KG1 (cell line): ENCODE data around the gene TMEM161A.
A peak's percentile ranks its signal among the peaks of the same experiment; 100 is the strongest.
"Not testable (repeated sequence)": the region's sequence is repeated elsewhere in the genome, so short reads cannot be mapped to it uniquely, and the experiment has no call there.

ENCODE experiments used
- DNase-seq: peaks from one replicate; lab custom pipeline; 2025; lab: John Stamatoyannopoulos, UW

The TMEM161A gene

DNA sequence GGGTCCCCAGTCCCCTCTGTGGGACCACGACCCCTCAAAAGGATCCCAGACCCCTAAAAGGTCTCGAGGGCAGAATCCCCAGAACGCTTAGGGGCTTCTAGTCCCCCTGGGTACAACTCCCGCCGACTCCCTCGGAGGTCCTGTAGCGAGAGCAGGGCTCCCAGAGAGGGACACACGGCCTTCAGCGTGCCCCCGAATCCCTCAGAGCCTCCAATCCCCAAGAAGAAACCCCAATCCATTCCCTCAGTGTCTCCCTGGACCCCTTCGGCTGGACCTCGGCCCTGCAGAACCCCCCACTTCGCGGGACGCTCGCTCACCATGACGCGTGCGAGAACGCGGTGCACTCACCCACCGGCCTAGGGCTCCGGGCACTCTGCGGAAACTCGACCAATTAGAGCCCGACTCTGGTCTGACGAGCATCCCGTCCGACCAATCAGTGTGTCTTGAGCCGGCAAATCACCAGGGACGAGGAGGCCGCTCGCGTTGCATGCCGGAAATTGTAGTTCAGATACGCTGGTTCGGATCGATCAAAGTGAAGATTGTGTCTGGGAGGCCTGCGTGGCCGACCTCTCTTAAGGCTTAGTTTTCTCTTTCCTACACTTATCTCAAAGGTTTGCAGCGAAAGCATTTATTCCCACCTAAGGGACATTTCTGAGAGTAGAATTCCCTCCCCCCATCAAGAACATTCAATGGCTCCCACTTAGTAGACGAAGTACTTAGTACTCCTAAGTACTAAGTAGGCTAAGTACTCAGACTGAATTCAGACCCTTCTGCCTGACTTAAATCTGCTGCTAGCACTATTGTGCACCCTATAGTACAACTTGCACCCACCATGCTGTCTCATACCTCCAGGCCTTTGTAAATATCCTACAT is at the start of gene TMEM161A:
Gene TMEM161A (minus strand): TSS at position 370 of the 873 bp plus-strand sequence. CDS start 50 bp downstream, at position 320.
- DNase-seq: peak; percentile 91

DNA sequence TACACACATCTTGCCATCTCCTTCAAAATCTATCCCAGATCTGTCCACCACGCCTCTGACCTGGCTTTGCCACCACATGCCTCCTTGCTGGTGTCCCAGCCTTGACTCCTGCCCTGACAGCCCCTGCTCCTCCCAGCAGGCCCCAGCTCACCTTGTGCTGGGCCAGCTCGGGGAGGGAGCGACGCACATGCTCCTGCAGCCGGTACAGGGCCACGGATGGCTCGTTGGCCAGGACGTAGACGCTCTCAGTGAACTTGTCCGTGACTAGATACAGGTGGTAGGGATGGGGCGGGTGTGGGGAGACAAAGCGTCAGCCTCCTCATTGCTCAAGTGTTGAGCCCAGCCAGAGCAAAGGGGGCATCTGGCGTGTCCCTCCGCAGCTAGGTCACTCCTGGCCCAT is 48.5 kb upstream of the TMEM161A start:
- no peak for DNase-seq

DNA sequence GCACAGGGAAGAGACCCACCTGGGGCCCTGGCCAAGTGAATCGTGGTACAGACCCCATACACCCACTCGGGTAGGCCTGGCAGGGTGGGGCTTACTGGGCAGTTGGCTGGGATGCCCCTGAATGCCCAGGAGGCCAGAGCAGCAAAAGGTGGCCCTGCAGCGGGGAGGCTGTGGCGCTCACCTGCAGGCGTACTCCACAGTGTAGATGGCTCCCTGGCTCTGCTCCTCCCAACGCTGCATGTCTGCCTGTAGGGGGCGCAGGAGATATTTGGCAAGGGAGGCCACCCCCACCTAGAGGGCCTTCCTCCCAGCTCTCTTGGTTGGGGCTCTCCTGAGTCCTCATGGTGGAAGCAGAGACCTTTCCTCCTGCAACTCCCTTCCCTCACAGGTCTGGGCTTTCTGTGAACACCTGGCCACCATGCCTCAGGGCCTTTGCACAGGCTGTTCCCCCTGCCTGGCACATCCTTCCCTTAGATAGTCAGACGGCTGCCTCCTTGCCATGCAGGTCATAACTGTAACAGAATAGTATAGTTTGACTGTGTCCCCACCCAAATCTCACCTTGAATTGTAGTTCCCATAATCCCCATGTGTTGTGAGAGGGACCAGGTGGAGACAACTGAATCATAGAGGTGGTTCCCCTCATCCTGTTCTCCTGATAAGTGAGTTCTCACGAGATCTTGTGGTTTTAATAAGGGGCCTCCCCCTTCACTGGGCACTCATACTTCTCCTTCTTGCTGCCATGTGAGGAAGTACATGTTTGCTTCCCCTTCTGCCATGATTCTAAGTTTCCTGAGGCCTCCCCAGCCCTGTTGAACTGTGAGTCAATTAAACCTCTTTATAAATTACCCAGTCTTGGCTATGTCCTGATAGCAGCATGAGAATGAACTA is 47.8 kb upstream of the TMEM161A start:
- peak; percentile 26 for DNase-seq

DNA sequence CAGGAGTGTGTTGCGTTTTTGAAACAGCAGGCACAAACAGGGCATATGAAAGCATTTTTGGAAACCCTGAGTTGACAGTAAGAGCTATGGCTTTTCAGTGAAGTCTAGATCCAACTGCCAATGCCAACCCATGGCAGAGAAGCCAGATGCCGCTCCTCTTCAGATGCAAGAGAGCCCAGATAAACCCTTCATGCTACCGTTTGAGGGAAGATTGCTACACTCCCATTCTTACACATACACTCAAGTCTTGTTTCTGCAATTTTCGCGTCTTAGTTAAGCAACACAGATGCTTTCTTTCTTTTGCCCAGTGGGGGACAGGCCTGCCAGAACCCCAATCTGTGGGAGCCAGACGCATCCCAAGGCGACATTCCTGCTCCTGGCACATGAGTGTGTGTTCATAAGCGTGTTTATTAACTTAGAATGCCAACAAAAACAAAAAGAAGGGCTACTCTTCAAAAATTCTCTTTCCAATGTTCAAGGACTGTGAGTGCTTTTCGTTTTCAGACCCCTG is 43.3 kb upstream of the TMEM161A start:
- DNase-seq: no peak

DNA sequence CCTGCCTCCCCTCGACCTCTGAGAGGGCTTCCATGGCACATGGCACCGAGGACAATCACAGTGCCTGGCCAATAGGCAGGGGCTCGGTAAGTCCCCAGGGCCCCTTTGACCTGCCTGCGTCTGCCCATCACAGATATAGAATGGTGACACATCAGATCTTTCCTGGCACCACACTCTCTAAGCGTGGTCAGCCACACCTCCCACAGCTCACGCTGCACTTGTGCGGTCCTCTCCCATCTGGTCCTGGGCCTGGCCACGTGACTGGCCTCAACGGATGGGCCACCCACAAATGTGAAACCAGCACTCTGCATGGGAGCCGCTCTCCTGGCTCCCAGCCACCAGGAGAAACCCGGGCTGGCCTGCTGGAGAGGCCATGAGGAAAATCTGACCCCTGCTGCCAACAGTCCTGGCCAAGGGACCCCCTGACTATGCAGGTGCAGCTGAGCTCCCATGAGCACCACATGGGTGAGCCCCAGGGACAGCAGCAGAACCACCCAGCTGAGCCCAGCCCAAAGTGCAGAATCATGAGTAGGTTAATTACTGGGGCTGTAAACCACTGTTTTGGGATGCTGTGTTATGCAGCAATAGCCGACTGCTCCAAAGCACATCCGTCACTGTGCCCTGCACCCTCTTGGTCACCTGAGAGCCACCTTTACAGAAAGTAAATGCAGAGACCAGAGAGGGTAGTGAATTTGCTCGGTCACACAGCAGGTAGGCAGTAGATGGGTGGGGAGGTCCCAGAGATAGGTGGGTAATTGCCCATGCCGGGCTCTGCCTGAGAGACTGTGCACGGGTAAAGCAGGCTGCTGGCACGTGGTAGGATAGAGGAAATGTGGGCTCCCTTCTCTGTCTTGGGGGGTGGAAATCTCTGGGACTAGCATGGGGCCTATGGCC is 41.5 kb upstream of the TMEM161A start:
- no peak for DNase-seq

DNA sequence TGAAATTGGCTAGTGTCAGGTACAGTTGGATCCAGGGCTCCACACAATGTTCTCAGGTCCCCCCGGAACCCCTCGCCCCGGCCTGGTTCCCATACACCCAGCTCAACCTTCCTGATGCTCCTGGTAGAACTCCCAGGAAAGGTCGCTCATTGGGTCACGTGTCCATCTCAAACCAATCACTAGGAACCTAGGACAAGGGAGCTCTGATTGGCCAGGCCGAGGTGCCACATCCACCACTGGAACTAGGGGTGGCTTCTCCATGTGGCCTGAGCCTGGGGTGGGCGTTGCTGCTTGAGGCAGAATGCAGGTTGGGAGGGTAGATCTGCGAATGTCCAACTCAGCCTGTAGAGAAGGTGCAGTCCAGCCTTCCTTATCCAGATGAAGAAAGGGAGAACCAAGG is 38.7 kb upstream of the TMEM161A start:
- DNase-seq: no peak

DNA sequence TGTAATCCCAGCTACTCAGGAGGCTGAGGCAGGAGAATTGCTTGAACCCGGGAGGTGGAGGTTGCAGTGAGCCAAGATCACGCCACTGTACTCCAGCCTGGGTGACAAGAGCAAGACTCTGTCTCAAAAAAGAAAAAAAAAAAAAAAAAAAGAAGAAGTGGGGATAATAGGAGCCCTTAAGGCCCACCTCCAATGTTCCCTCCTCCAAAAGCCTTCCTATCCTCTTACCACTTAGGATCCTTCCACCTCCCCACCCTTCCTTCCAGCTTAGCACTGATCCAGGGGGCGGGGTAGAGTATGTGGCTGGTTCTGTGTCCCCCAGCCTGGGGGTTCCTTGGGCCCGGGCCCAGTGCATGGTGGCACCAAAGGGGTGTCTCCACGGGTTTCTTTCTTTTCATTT is 35.0 kb upstream of the TMEM161A start:
- DNase-seq: not testable (repeated sequence)

DNA sequence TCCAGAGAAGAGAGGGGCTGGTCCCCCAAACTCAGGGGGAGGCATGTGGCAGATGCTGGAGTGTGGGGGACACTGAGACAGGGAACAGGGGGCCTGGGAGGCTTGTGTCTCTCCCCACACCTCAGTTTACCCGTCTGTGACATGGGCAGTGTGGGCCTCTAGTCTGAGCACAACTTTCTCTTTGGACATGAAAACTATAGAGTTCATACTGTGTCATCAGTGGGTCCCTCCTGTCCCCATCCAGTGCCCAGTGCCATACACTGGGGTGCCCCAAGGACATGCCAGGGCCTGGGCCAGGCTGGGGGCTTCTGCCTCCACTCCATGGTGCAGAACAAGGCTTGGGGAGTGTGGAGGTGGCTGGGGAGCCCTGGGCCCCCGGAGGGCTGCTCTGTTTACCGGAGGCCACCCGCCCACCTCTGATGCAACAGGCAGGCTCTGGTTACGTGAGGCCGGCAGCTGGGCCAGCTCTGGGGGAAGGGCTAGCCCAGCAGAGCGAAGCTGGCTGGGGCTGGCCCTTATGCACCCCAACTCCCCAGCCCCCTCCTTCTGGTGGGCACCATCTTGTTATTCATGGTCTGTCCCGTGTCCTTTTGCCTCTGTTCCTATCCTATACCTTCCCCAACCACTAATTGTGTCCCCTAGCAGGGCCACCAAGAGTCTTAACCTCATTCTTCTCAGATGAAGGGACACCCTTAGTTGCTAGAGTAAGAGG is 33.7 kb upstream of the TMEM161A start:
- DNase-seq: no peak

DNA sequence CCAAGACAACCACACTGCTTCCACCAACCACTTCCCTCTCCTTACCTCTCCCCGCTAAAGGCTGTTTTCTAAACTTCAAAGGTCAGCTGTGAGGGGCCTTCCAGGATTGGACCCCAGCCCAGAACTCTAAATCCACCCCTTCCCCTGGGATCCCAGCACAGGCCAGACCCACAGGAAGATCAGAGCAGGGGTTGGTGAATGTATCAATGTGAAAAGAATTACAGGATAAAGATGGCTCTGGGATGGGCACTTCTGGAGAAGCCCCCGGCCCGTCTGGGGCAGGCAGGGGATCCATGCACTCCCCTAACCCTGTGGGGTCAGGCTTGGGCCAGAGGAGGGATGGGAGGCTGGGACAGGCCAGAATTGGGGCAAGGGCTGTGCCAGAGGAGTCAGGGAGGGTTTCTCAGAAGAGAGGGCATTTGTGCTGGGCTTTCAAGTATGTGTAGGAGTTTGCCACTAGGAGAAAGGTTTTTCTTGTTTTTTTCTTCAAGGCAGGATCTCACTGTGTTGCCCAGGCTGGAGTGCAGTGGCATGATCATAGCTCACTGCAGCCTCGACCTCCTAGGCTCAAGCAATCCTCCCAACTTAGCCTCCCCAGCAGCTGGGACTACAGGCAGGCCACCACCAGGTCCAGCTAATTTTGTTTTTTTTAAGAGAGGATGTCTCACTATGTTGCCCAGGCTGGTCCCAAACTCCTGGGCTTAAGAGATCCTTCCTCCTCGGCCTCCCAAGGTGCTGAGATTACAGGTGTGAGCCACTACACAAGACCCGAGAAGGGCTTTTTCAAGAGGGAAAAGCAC is 32.8 kb upstream of the TMEM161A start:
- DNase-seq: no peak

DNA sequence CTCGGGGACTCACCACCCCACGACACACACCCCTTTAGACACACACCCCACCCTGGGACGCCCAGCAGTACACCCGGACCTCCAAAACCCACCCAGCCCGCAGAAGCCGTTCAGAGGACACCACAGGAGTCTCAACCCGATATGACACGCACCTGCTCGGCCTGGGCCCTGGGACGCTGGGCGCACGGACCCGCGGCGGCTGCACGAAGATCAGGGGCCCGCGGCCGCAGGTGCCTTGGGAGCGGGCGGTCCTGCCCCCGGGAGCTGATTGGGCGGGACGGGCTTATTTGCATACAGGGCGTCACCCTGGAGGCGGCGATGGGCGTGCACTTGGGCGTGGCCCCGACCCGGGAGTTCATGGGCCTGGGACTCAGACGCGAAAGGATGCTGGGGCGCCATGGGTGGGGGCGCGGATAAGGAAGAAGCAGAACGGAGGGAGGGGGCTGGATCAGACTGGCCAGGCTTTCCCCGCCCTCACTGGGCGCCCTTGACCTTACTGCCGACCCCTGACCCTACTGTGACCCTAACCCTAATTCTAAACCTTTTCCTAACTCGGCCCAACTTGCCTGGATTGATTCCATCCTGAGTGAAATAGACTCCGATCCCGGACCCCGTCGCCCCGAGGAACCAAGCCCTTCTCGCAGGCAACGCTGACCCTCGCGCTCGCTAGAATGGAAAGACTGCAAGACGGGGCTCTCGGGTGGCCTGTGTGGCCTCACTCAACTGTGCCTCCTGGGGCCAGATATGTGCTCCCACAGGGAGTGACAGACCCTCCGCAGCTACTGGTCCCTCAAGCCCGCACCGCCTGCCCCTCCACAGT is 32.0 kb upstream of the TMEM161A start, which contains the start of gene MEF2B:
Gene MEF2B (minus strand): TSS at position 211 of the 820 bp plus-strand sequence. CDS start 19,528 bp downstream, outside the sequence.
- no peak for DNase-seq

DNA sequence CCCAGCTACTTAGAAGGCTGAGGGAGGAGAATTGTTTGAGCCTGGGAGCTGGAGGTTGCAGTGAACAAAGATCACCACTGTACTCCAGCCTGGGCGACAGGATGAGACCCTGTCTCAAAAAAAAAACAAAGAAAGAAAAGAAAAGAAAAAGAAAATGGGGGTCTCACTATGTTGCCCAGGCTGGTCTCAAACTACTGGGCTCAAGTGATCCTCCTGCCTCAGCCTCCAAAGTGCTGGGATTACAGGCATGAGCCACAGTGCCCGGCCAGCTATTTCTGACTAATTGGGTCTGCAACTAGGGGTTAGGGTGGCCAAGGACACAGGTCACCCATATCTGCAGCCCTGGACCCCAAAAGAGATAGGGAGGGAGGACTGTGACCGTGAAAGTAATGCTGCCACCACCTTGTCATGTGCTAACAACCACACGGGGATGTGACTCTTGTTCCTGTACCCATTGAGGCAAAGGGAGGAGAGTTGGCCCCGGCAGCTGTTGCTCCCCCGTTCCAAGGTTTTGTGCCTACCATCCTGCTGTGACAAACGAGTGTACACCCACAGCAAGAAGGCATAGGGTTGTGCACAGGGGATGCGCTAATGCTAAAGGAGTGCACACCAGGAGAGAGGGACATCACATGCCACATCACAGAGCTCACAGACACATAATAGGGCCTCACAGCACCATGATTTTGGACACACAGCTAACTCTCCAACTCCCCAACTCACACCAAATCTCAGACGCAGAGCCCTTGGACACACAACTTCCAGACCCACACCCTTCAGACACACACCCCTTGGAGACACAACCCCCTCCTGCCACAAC is 31.2 kb upstream of the TMEM161A start:
- DNase-seq: no peak

DNA sequence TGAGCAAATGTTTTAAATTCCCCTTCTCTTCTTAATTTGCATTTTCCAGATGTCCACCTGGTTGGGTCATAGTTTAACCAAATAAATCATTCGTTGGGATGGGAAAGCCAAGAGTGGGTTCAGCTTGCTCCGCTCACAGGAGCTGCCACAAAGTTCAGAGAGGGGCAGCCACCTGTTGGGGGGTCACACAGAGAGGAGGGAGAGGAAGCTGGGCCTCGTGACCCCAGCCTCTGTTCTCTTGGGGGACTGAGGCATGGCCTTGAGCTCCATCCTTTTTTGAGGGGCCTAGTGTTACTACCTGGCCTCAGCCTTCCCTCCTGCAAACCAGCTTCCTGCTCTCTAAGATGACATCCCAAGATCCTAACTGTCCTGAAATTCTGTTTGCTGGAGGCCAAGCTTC is 29.3 kb upstream of the TMEM161A start:
- DNase-seq: no peak

DNA sequence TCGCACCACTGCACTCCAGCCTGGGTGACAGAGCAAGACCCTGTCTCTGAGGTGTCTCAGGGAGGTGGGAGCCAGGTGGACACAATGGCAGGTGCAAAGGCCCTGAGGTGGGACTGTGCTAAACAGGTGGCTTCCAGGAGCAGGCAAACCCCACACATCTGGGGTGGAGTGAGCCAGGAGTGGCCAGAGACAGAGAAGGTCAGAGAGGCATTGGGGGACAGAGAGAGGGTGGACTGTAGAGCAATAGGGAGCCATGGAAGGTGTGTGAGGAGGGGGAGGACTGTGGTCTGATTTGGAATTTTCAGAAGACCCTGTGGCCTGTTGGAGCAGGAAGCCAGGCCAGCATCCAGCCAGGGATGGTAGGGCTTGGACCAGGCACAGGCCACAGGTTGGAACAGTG is 27.1 kb upstream of the TMEM161A start:
- no peak for DNase-seq

DNA sequence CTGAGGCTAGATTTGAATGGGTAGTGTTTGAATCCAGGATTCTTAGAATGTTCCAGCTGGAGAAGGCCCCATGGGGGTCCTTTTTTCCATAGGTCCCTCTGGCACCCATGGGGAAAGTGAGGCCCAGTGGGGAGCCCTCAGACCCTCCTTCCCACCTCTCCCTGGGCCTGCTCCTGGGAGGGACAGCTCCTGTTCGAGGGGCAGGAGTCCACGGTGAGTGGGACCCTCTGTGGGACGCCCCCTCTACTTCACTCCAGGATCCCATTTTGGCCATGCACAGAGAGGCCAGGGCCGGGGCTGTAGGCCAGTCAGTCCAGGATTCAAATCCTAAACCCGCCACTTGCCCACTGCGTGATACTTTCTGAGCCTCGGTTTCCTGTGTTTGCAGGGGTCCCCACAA is 24.2 kb upstream of the TMEM161A start:
- no peak for DNase-seq

DNA sequence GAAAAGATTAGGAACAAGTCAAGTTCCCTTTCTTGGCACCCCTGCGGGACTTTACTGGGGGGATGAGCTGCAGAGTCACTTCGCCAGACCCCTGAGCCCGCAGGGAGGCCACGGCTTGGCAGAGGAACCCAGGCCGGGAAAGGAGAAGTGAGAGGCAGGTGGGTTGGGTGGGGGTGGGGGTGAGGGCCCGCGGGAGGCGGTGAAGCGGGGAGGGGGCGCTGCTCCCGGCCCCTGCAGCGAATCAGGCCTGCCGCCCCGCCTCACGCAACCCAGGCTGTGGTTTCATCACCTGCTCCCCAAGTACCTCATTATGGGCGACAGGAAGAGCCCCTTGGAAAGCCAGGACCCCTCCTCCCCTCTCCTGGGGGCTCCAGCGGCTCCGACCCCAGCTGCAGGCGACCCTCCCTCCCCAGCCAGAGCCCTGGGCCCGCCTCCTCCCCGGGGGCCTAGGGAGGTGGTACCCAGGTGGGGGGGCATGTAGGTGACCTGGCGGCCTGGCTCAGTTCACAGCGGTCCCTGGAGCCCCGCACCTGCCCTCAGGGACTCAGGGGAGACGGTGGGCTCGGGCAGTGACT is 22.3 kb upstream of the TMEM161A start:
- no peak for DNase-seq

DNA sequence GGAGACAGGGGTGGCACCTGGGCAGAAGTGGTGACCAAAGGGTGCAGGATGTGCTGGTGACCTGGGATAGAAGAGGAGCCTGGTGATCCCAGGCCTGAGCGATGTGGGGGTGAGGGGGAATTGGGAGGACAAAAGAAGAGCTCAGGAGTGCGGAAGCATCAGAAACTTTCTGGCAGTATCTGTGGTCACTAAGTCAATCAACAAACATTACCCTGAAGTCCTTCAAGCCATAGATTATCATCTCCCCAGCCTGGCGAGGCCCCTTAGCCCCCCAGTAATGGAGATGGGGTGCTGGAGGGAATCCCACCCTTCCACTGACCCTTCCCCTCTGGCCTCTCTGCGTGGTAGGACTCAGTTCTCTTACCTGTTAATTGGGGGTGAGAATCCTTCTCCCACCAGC is 21.3 kb upstream of the TMEM161A start:
- no peak for DNase-seq

DNA sequence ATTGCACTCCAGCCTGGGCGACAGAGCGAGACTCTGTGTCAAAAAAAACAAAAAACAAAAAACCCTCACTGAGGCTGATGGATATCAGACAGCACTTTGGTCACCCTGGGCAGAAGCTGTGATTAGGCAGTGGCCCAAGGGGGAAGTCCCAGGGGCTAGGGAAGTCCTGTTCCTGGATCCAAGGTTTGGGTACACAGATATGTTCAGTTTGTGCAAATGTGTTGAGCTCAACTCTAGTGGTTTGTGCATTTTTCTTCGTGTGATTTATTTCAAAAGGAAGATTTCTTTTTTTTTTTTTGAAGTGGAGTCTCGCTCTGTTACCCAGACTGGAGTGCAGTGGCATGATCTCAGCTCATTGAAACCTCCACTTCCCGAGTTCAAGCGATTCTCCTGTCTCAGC is 19.5 kb upstream of the TMEM161A start:
- no peak for DNase-seq
